ENCODE data around the gene EMX1.

The EMX1 gene

GRCh38 chr2:72983500-72984161, 66.3 kb downstream of the EMX1 start:
- no peak for DNase-seq

- no peak for DNase-seq
These were observed 66.9 kb downstream of the EMX1 start for GRCh38 chr2:72984172-72984671.
